ENCODE data around the gene PRKN. TPM values are rescaled to one million over a fixed set of nuclear protein-coding genes. Genes with fewer than 3 reads are reported as not detected.

The PRKN gene
- total RNA-seq, 4 donors from 2014 or later = 5.5 to 17.9 (median 6.8) TPM

DNA sequence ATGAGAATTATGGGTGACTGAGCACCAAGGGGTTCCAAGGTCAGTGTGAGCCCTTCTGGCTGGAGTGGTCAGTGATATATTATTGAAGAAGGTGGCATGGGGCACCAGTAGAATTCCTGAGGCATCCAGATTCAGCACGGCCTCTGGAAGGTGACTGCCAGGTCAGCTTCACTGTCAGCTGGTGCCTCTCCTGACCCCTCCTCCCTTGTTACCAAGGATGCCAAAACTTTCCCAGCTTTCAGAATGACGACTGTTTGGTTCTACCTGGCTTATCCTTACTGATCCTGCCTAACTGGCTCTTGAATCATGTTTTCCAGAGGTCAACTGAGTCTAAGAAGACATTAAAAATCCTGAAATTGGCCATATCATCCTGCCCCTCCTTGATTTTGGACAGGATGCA, 1264.5 kb downstream of the PRKN start:
- WGBS, 2 donors = 82 to 85% methylated on average over 2 of the region's 2 CpGs
- no peaks in the 10 kb centered on the region for H3K36me3 ChIP-seq
- H3K9me3 ChIP-seq = no peaks in the 10 kb centered on the region
- no peak overlapping the region for H3K27ac ChIP-seq
- H3K4me1 ChIP-seq = no peaks in the 10 kb centered on the region
- no peak overlapping the region for H3K4me3 ChIP-seq
- no peak for TF ChIP-seq POLR2A (IDR thresholded peaks at IDR 0.05)
- TF ChIP-seq, protein P1, sequence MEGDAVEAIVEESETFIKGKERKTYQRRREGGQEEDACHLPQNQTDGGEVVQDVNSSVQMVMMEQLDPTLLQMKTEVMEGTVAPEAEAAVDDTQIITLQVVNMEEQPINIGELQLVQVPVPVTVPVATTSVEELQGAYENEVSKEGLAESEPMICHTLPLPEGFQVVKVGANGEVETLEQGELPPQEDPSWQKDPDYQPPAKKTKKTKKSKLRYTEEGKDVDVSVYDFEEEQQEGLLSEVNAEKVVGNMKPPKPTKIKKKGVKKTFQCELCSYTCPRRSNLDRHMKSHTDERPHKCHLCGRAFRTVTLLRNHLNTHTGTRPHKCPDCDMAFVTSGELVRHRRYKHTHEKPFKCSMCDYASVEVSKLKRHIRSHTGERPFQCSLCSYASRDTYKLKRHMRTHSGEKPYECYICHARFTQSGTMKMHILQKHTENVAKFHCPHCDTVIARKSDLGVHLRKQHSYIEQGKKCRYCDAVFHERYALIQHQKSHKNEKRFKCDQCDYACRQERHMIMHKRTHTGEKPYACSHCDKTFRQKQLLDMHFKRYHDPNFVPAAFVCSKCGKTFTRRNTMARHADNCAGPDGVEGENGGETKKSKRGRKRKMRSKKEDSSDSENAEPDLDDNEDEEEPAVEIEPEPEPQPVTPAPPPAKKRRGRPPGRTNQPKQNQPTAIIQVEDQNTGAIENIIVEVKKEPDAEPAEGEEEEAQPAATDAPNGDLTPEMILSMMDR (IDR thresholded peaks at IDR 0.05) = no peak
- TF ChIP-seq EP300 (IDR thresholded peaks at IDR 0.05) = no peak
- H3K27me3 ChIP-seq = no peaks in the 10 kb centered on the region
- DNase-seq (ENCODE audit: low spot score in 2 of 2) = no peak

DNA sequence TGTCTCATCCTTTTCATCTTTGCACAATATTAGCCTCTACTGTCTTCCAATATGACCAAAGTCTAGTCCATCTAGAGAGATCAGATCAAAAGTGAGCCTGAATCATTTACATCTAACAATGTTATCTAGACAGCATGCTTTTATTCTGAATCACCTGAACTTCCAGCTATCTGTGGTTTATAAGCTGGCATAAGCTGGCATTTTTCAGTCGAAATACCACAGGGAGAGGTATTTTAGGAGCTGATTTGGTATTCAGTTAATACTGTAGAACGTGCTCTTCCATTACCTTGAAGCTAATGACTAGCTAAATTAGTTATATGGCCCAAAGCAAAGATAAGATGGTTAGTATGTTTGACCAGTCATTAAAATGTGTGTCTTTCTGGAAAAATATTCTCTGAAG, 1265.4 kb downstream of the PRKN start:
- H3K36me3 ChIP-seq = no peaks in the 10 kb centered on the region
- DNase-seq (ENCODE audit: low spot score in 2 of 2) = no peak
- no peaks in the 10 kb centered on the region for H3K27me3 ChIP-seq
- H3K27ac ChIP-seq = no peak overlapping the region
- no peaks in the 10 kb centered on the region for H3K9me3 ChIP-seq
- WGBS, 2 donors = 88 to 93% methylated on average over 2 of the region's 2 CpGs
- H3K4me3 ChIP-seq = no peak overlapping the region
- TF ChIP-seq POLR2A (IDR thresholded peaks at IDR 0.05) (no peak), EP300 (IDR thresholded peaks at IDR 0.05) (no peak)
- TF ChIP-seq, protein P1 (IDR thresholded peaks at IDR 0.05) = no peak
- no peaks in the 10 kb centered on the region for H3K4me1 ChIP-seq

DNA sequence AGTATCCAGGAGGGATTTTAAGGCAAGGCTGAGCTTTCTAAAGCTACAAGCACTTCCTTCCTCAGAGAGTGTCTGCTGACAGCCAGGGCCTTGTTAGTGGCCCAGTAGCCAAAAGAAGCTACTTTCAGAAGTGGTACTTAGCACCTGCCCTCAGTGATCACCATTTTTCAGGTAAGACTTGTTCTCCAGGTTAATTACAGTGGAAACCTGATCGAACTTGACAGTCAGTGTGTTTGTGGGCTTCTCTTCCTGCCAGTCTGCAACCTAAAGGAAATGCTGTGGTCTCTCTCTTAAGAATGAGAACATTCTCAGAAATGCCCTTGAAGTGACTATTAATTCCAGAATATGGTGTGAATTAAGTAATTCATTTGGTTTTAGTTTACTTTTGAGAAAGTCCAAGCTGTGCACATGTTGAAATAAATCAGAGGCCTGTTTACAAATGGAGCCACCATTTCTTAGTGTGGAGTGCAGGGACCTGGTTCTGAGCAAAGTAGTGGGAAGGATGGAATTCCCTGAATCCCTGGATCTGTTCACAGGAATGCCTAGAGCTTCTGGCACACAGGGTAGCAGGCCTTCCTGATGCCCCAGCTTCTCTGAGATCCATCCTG, 1268.5 kb downstream of the PRKN start:
- no peaks in the 10 kb centered on the region for H3K4me1 ChIP-seq
- WGBS, 2 donors = 58 to 63% methylated on average over 1 of the region's 1 CpG
- no peaks in the 10 kb centered on the region for H3K36me3 ChIP-seq
- H3K27ac ChIP-seq = no peak overlapping the region
- no peak for DNase-seq (ENCODE audit: low spot score in 2 of 2)
- no peaks in the 10 kb centered on the region for H3K27me3 ChIP-seq
- TF ChIP-seq, protein P1 (IDR thresholded peaks at IDR 0.05) = no peak
- no peak for TF ChIP-seq POLR2A (IDR thresholded peaks at IDR 0.05)
- no peak overlapping the region for H3K4me3 ChIP-seq
- H3K9me3 ChIP-seq = no peaks in the 10 kb centered on the region

DNA sequence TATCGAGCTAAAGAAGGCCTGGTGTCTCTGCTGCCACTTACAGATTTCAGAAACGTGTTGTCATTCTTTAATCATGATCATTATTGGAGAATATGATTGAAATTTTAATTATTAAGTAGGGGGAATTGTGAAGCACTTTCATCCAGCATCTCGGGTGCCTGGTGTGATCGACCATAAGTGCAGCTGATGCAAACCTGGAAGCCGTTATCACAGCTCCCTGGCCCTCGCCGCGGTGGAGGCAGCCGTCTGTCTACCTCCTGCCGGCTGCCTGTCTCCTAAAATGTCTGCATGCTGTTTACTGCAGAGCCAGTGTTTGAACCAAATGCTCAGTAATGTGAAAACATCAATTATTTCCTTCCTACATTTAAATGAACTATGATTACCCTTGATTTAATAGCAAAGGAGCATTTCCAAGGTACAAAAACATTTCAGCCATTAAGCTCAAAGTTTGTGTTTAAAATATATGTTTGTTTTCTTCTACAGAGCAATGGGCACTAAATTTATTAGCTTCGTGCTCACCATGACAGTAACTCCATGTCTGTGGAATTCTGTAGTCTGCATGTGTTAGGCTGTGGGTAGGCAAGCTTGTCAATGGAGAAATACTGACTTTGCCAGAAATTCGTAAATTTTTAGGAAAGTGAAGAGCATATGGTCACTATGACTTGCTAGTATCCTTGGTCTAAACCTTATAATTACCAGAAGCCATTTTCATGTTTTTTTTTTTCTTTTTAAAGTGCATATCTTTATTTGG, 1269.2 kb downstream of the PRKN start:
- H3K4me3 ChIP-seq = no peak overlapping the region
- no peaks in the 10 kb centered on the region for H3K9me3 ChIP-seq
- no peaks in the 10 kb centered on the region for H3K27me3 ChIP-seq
- H3K27ac ChIP-seq = no peak overlapping the region
- no peaks in the 10 kb centered on the region for H3K4me1 ChIP-seq
- TF ChIP-seq POLR2A (IDR thresholded peaks at IDR 0.05) = no peak
- TF ChIP-seq EP300 (IDR thresholded peaks at IDR 0.05) = no peak
- TF ChIP-seq, protein P1 (IDR thresholded peaks at IDR 0.05) = no peak
- 66 to 70% methylated on average over 12 of the region's 12 CpGs for WGBS, 2 donors
- H3K36me3 ChIP-seq = no peaks in the 10 kb centered on the region
- no peak for DNase-seq (ENCODE audit: low spot score in 2 of 2)

DNA sequence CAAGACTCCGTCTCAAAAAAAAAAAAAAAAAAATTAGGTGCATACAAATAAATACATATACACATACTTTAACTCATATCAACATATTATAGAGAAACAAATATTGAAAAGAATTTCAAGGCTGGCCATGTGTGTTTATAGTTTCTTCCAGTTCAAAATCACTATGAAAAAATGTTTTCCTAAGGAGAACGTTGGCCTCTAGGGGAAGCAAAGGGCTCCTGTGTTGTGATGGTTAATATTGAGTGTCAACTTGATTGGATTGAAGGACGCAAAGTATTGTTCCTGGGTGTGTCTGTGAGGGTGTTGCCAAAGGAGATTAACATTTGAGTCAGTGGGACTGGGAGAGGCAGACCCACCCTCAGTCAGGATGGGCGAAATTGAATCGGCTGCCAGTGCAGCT, 1271.7 kb downstream of the PRKN start:
- H3K27me3 ChIP-seq = no peaks in the 10 kb centered on the region

More for the DNA sequence above, 1271.7 kb downstream of the PRKN start:
- Histone ChIP-seq H3K36me3 (no peaks in the 10 kb centered on the region), H3K27ac (no peak overlapping the region), H3K4me1 (no peaks in the 10 kb centered on the region), H3K9me3 (no peaks in the 10 kb centered on the region), H3K4me3 (no peak overlapping the region)
- TF ChIP-seq EP300 (IDR thresholded peaks at IDR 0.05) (no peak), POLR2A (IDR thresholded peaks at IDR 0.05) (no peak)
- TF ChIP-seq, protein P1 (IDR thresholded peaks at IDR 0.05) = no peak
- DNase-seq (ENCODE audit: low spot score in 2 of 2) = no peak
- WGBS, 2 donors = 79 to 81% methylated on average over 5 of the region's 5 CpGs

All from tibial nerve (tissue), 4 donors.